GM12878 (cell line): ENCODE results near the gene EGFR.

Experiments
- CTCF ChIP-seq, 3 experiments: IDR thresholded peaks in 2 of 3; conservative IDR thresholded peaks in 1 of 3; 2 replicates each; pipeline ENCODE4 v1.5.1; 2011; ENCODE audit warnings: low read depth in 3 of 3, low read length in 3 of 3, mild to moderate bottlenecking in 3 of 3, control low read depth in 2 of 3, moderate library complexity in 2 of 3, inconsistent platforms in 1 of 3, mixed read lengths in 1 of 3; ENCODE audit not compliant: control insufficient read depth in 2 of 3, insufficient read depth in 1 of 3; ENCODE audit errors: extremely low read depth in 1 of 3
- MTA3 ChIP-seq: IDR thresholded peaks from 2 replicates; pipeline ENCODE4 v1.6.1; 2012; ENCODE audit warnings: low read length, inconsistent platforms, borderline replicate concordance
- ZBTB33 ChIP-seq: fragments of 450-650 bp; IDR thresholded peaks from 2 replicates; pipeline ENCODE4 v1.6.1; 2017; ENCODE audit warnings: mild to moderate bottlenecking

- TF ChIP-seq CTCF (IDR thresholded peaks at IDR 0.05 in 2 of 3, conservative IDR thresholded peaks at IDR 0.05 in 1 of 3; ENCODE audit: control insufficient read depth in 2 of 3, extremely low read depth in 1 of 3, insufficient read depth in 1 of 3, low read depth in 3 of 3, low read length in 3 of 3) (no peak), MTA3 (no peak), ZBTB33 (no peak)
These were observed 180.6 kb downstream of the EGFR start for GRCh38 chr7:55199418-55199817.
